Glomerular endothelial cell (primary cell): ENCODE data around the gene EP300. TPM values are rescaled to one million over a fixed set of nuclear protein-coding genes. Genes with fewer than 3 reads are reported as not detected.
"Not testable (repeated sequence)": the region's sequence is repeated elsewhere in the genome, so short reads cannot be mapped to it uniquely, and the experiment has no call there.

ENCODE experiments used
- DNase-seq: peaks from one replicate; pipeline ENCODE4 v3.0.0-alpha.2; 2011; ENCODE audit warnings: low read depth, low spot score; ENCODE audit errors: extremely low read depth
- total RNA-seq: library from RNA; depleted of rRNA; stranded (reverse); fragments of >200 nt; gene quantifications from 2 replicates; pipeline ENCODE4 v1.2.3, GENCODE V29; 2015

Gene EP300
- total RNA-seq, 1 donor from 2014 or later: 62.8 TPM

GRCh38 chr22:41076857-41077256, 15.5 kb upstream of the EP300 start:
- no peak for DNase-seq

DNA sequence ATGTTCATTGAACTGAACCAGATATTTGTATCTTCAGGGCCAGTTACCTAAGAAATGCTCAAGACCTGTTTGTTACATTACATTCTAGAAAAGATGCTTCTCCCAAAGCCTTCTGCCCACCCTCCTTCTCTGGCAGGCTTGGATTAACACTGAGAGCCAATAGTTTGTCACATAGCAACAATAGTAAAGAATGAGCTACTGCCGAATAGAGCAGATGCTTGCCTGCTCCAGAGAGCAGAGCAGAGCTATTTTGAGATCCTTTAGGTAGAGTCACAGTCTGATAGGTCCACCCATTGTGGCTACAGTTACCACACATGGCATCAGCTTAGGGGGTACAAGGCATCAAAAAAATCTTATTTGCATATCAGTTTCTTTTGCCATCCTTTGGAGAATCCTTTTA, 13.5 kb upstream of the EP300 start:
- no peak for DNase-seq

- no peak for DNase-seq
Observed at GRCh38 chr22:41085842-41086241, 6.5 kb upstream of the EP300 start.

DNA sequence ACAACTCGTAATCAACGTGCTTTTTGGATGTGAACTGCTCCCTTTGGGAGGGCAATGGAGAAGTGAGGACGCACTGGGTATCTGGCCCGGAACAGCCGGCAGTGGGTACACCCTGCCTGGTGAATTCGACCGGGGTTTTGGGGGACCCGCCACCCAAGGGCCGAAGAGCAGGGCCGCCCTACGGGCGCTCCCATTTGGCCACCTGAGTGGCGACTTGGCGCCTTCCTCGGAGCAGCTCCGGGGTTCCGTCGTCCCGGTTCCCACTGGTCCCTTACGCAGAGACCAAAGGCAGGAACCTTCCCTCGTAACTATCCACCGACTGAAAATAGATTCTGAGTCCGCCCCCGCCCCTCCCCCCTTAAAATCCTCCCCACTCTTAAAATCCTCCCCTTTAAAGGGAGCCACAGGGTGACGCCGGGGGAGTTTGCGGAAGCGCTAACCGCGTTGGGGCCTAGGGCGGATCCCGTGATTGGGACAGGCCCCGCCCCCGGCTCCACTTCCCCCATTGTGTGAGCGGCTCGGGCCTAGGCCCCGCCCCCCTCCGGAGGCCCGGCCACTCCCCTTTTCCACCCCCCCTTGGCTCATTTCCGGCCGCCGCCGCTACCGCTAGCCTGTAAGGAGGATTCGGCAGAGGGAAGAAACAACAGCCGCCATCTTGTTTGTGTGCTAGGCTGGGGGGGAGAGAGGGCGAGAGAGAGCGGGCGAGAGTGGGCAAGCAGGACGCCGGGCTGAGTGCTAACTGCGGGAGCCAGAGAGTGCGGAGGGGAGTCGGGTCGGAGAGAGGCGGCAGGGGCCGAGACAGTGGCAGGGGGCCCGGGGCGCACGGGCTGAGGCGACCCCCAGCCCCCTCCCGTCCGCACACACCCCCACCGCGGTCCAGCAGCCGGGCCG, 1.0 kb upstream of the EP300 start:
- DNase-seq: peak; percentile 83

GRCh38 chr22:41092847-41093411, 537 bp downstream of the EP300 start:
- DNase-seq: no peak

DNA sequence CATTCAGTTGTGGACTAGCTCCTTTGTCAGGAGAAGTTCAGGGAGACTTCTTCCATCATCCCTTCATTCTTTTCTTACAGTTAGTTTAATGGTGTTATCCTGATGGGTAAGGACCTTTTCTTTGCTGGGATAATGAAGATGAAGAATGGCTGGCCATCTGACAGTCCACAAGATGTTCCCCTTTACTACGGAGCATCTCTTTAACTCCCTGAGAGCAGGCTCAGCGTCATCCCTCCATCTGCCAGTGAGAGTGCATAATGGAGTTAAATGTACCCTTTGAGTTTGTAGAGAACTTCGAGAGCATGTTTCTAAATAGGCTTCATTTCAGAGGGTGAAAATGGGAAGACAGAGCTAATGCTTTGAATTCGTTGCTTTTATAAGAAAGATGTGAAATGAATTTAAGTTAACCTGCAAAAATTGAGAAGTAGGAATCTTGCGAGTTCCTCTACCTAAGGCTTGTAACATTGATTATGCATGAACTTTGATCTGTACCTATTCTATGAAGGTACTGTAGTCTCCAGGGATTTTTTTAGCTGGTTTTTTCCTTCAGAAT, 1.7 kb downstream of the EP300 start:
- DNase-seq: no peak

DNA sequence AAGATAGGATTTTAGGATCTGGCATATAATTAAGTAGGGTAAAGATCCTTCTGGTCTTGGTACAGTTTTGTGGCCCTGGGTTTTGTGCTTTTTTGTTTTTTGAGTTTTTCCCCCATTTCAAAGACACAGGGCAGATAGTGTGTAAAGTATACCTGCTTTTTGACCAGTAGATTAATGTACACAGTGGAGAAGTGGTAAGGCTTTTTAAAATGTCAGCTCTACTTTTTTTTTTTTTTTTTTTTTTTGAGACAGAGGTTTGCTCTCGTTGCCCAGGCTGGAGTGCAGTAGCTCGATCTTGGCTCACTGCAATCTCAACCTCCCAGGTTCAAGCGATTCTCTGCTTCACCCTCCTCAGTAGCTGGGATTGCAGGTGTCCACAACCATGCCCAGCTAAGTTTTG, 4.0 kb downstream of the EP300 start:
- DNase-seq: no peak

DNA sequence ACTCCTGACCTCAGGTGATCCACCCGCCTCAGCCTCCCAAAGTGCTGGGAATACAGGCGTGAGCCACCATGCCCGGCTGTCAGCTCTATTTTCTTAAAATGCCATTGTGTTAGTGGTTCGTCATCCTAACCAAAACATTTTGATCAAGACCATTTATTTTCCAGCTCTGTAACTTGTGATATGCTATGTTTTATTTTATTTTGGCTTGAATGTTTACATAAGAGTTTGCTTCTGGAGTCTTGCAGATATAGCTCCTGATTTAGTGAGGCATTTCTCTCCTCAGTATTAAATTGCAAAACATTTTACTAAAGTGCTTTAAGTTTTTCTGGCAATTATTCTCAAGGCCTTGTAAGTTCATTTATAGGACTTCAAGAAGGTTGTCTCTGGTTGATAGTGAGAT, 4.4 kb downstream of the EP300 start:
- no peak for DNase-seq

- DNase-seq: no peak
Observed at GRCh38 chr22:41099036-41099435, 6.6 kb downstream of the EP300 start.

GRCh38 chr22:41106122-41106968, 14.0 kb downstream of the EP300 start:
- DNase-seq: no peak

DNA sequence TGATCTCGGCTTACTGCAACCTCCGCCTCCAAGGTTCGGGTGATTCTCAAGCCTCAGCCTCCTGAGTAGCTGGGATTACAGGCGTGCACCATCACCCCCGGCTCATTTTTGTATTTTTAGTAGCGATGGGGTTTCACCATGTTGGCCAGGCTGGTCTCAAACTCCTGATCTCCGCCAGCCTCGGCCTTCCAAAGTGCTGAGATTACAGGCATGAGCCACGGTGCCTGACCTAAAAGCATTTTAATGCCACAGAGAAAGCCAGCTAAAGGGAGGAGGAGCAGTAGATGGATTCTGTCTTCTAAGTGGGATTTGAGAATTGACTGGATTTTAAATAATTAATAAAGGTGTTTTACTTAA, 14.6 kb downstream of the EP300 start:
- not testable (repeated sequence) for DNase-seq

GRCh38 chr22:41110968-41111367, 18.6 kb downstream of the EP300 start:
- no peak for DNase-seq

- no peak for DNase-seq
Observed at GRCh38 chr22:41116342-41116741, 23.9 kb downstream of the EP300 start.

- no peak for DNase-seq
Observed at GRCh38 chr22:41117127-41117965, 25.0 kb downstream of the EP300 start.

- no peak for DNase-seq
Observed at GRCh38 chr22:41123151-41123550, 30.8 kb downstream of the EP300 start.

DNA sequence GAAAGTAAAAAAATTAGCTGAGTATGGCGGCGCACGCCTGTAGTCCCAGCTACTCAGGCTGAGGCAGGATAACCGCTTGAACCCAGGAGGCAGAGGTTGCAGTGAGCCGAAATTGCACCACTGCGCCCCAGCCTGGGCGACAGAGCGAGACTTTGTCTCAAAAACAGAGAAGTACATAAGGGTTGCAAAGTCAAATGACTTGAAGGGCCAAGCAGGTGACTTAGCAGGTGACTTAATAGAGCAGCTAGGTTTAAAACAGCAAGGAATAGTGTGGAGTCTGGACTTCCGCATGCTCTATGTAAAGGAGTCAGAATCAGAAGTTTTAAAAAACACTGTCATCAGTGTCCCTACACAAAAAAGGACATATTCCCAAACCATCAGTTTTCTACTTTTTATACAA, 31.7 kb downstream of the EP300 start:
- no peak for DNase-seq

DNA sequence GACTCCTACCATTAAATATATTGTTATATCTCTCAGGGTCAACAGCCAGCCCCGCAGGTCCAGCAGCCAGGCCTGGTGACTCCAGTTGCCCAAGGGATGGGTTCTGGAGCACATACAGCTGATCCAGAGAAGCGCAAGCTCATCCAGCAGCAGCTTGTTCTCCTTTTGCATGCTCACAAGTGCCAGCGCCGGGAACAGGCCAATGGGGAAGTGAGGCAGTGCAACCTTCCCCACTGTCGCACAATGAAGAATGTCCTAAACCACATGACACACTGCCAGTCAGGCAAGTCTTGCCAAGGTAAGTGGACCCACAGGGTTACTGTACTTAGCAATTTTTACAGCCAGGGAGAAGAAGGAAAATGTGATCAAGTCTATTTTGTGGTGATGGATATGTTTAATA, 35.1 kb downstream of the EP300 start:
- no peak for DNase-seq

- DNase-seq: no peak
Observed at GRCh38 chr22:41128606-41129005, 36.2 kb downstream of the EP300 start.

- no peak for DNase-seq
Observed at GRCh38 chr22:41132550-41132949, 40.2 kb downstream of the EP300 start.

DNA sequence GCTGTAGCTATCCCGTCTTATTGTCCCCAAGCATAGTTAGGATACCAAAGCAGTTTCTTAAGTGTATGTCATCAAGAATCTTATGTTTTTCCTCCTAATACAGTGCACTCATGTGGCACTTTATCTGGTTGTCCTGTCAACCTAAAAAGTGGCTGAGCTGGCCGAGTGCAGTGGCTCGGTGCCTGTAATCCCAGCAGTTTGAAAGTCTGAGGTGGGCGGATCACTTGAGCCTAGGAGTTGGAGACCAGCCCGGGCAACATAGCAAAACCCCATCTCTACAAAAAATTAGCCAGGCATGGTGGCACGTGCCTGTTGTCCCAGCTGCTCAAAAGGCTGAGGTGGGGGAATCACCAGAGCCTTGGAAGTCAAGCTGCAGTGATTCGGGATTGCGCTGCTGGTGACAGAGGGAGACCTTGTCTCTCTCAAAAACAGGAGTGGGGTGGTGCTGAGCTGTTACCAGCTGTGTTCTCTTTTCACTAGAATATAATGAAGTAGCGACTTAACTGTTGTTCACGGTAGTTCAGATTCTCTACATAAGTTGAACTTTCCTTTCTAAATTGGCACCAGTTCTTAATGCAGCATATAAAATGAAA, 48.1 kb downstream of the EP300 start:
- no peak for DNase-seq
